LNCaP clone FGC (cell line): Measurements from ENCODE around the gene BEGAIN.

Experiments
- DNase-seq: peaks from one replicate; pipeline ENCODE4 v3.0.0-alpha.2; 2011; ENCODE audit warnings: low read depth
- H3K4me3 ChIP-seq: 2 replicates; pipeline ENCODE4 v1.5.1; 2011; ENCODE audit warnings: mild to moderate bottlenecking, low read depth, low read length, control low read depth
- CTCF ChIP-seq: IDR thresholded peaks from 2 replicates; pipeline ENCODE4 v1.5.1; 2012; ENCODE audit warnings: mild to moderate bottlenecking; ENCODE audit not compliant: control insufficient read depth, insufficient read depth; ENCODE audit errors: extremely low read depth

BEGAIN gene

GRCh38 chr14:100590726-100591452 lies 3.7 kb upstream of the BEGAIN start:
- DNase-seq = no peak
- no peak for TF ChIP-seq CTCF
- H3K4me3 ChIP-seq = no peak overlapping the region

- no peak overlapping the region for H3K4me3 ChIP-seq
- TF ChIP-seq CTCF = no peak
- DNase-seq = no peak
These were observed 2.7 kb upstream of the BEGAIN start for GRCh38 chr14:100589760-100590469.

- no peak for TF ChIP-seq CTCF
- no peak for DNase-seq
- H3K4me3 ChIP-seq = no peak overlapping the region
These were observed 2.0 kb upstream of the BEGAIN start for GRCh38 chr14:100589071-100589759.

GRCh38 chr14:100588671-100589070 lies 1.5 kb upstream of the BEGAIN start:
- no peak for TF ChIP-seq CTCF
- no peak for DNase-seq
- no peak overlapping the region for H3K4me3 ChIP-seq

- no peak for TF ChIP-seq CTCF
- no peak for DNase-seq
- H3K4me3 ChIP-seq = no peak overlapping the region
These were observed 670 bp upstream of the BEGAIN start for GRCh38 chr14:100587763-100588411.

GRCh38 chr14:100586403-100587085 lies 673 bp downstream of the BEGAIN start:
- peak overlapping the region; percentile 41 for H3K4me3 ChIP-seq
- no peak for TF ChIP-seq CTCF

More at GRCh38 chr14:100586403-100587085, 673 bp downstream of the BEGAIN start:
- no peak for DNase-seq
